Mesothelial cell of epicardium (in vitro differentiated cells): ENCODE results near the gene RPS19. TPM values are rescaled to one million over a fixed set of nuclear protein-coding genes. Genes with fewer than 3 reads are reported as not detected.

Experiments used
- DNase-seq, 2 experiments: peaks; one replicate each; pipeline ENCODE4 v3.0.0; 2021; ENCODE audit warnings: low spot score in 2 of 2; ENCODE audit not compliant: unreplicated experiment in 2 of 2
- H3K27ac Mint-ChIP-seq: 2 replicates; pipeline ENCODE4 v1.8.0; 2021; ENCODE audit warnings: mixed read lengths
- H3K27me3 Mint-ChIP-seq: 2 replicates; pipeline ENCODE4 v1.8.0; 2021; ENCODE audit warnings: low read depth, mixed read lengths
- H3K36me3 Mint-ChIP-seq: 2 replicates; pipeline ENCODE4 v1.8.0; 2021; ENCODE audit warnings: mixed read lengths
- H3K4me1 Mint-ChIP-seq: 2 replicates; pipeline ENCODE4 v1.8.0; 2021; ENCODE audit warnings: mixed read lengths
- H3K4me3 Mint-ChIP-seq: 2 replicates; pipeline ENCODE4 v1.8.0; 2021; ENCODE audit warnings: mild to moderate bottlenecking, moderate library complexity, mixed read lengths
- H3K9me3 Mint-ChIP-seq: 2 replicates; pipeline ENCODE4 v1.8.0; 2021; ENCODE audit warnings: mixed read lengths
- CTCF ChIP-seq: fragments of 200-600 bp; sonication (generic); IDR thresholded peaks from one replicate; pipeline ENCODE4 v1.5.0; 2021; ENCODE audit warnings: antibody characterized with exemption; ENCODE audit not compliant: unreplicated experiment
- total RNA-seq: library from RNA; stranded (reverse); gene quantifications from 3 replicates; pipeline ENCODE4 v1.2.1, GENCODE V29; 2021

The RPS19 gene
- total RNA-seq, 1 donor from 2014 or later, result 2,197 TPM

- Mint-ChIP-seq H3K27me3 (no peaks in the 10 kb centered on the region), H3K36me3 (peaks cover 11% of the 10 kb centered on the region), H3K4me3 (no peak overlapping the region), H3K4me1 (no peaks in the 10 kb centered on the region), H3K27ac (no peak overlapping the region), H3K9me3 (no peaks in the 10 kb centered on the region)
- TF ChIP-seq CTCF, result no peak
- no peak for DNase-seq
Measured at GRCh38 chr19:41898235-41898634, 38.2 kb downstream of the RPS19 start.

- Mint-ChIP-seq H3K27me3 (no peaks in the 10 kb centered on the region), H3K36me3 (peaks cover 25% of the 10 kb centered on the region), H3K27ac (no peak overlapping the region), H3K4me3 (no peak overlapping the region), H3K9me3 (no peaks in the 10 kb centered on the region), H3K4me1 (no peaks in the 10 kb centered on the region)
- no peak for DNase-seq
- TF ChIP-seq CTCF, result no peak
Measured at GRCh38 chr19:41901707-41902360, 41.8 kb downstream of the RPS19 start.

GRCh38 chr19:41902594-41902993 is 42.5 kb downstream of the RPS19 start:
- DNase-seq, result no peak
- Mint-ChIP-seq H3K27me3 (no peaks in the 10 kb centered on the region), H3K4me3 (no peak overlapping the region), H3K9me3 (no peaks in the 10 kb centered on the region), H3K27ac (no peak overlapping the region), H3K4me1 (no peaks in the 10 kb centered on the region), H3K36me3 (peaks cover 27% of the 10 kb centered on the region)
- no peak for TF ChIP-seq CTCF

GRCh38 chr19:41903193-41903953 is 43.3 kb downstream of the RPS19 start:
- Mint-ChIP-seq H3K4me1 (no peaks in the 10 kb centered on the region), H3K4me3 (no peak overlapping the region), H3K36me3 (peaks cover 27% of the 10 kb centered on the region), H3K27ac (no peak overlapping the region), H3K9me3 (no peaks in the 10 kb centered on the region), H3K27me3 (no peaks in the 10 kb centered on the region)
- no peak for TF ChIP-seq CTCF
- no peak for DNase-seq

GRCh38 chr19:41904118-41904870 is 44.2 kb downstream of the RPS19 start:
- no peak overlapping the region for H3K27ac Mint-ChIP-seq

More at GRCh38 chr19:41904118-41904870, 44.2 kb downstream of the RPS19 start:
- Mint-ChIP-seq H3K27me3 (peaks cover 4% of the 10 kb centered on the region), H3K4me1 (no peaks in the 10 kb centered on the region), H3K36me3 (peaks cover 23% of the 10 kb centered on the region), H3K9me3 (no peaks in the 10 kb centered on the region), H3K4me3 (no peak overlapping the region)
- no peak for TF ChIP-seq CTCF
- DNase-seq, result no peak
